Spleen (tissue), 7 donors: ENCODE data around the gene TMPRSS6.

Source experiments
- CTCF ChIP-seq, 11 experiments: fragments of 200-600 bp in 7 of 11; fragments of 450-650 bp in 4 of 11; sonication (generic) in 4 of 11; IDR thresholded peaks in 8 of 11; conservative IDR thresholded peaks in 3 of 11; 1 replicate in 7 of 11; 2 replicates in 4 of 11; pipeline versions ENCODE4 v1.4.0 to v1.8.0; 2016 to 2021; ENCODE audit warnings: antibody characterized with exemption in 11 of 11, inconsistent platforms in 4 of 11, mild to moderate bottlenecking in 1 of 11
- POLR2AphosphoS5 ChIP-seq, 3 donors: sonication (generic); formaldehyde crosslinking; IDR thresholded peaks; one replicate each; pipeline ENCODE4 v1.5.1; 2017; ENCODE audit warnings: antibody characterized with exemption in 3 of 3
- donor health status: DM: no; HTN: no; CAD: no; lungs with moderate emphysema.
- donor health status: DM: no; HTN: no; CAD: no.
- donor health status: DM: no; HTN: no; CAD: no.

- TF ChIP-seq CTCF (IDR thresholded peaks at IDR 0.05 in 8 of 11, conservative IDR thresholded peaks at IDR 0.05 in 3 of 11) (no peak), POLR2AphosphoS5 (IDR thresholded peaks at IDR 0.05) (no peak)
These were observed 41.2 kb upstream of the TMPRSS6 start for GRCh38 chr22:37150701-37151100.
